Memory B cell (primary cell): ENCODE measurements around the gene CACNB4.
"Not testable (repeated sequence)": the region's sequence is repeated elsewhere in the genome, so short reads cannot be mapped to it uniquely, and the experiment has no call there.

Source experiments
- ATAC-seq: fragments of 150-1000 bp; cut with Tn5 transposase; 2 replicates; pipeline ENCODE4 v1.10.0; 2021; ENCODE audit warnings: low read depth, mild to moderate bottlenecking, moderate library complexity
- DNase-seq, 2 donors: peaks; one replicate each; pipeline ENCODE4 v3.0.0; 2022; ENCODE audit warnings: low spot score in 2 of 2
- H3K27ac Mint-ChIP-seq: one replicate; pipeline ENCODE4 v1.8.0; 2022; ENCODE audit warnings: mild to moderate bottlenecking, moderate library complexity, mixed read lengths
- H3K27me3 Mint-ChIP-seq: one replicate; pipeline ENCODE4 v1.8.0; 2022; ENCODE audit warnings: mixed read lengths
- H3K36me3 Mint-ChIP-seq: one replicate; pipeline ENCODE4 v1.8.0; 2022; ENCODE audit warnings: mild to moderate bottlenecking, mixed read lengths
- H3K4me1 Mint-ChIP-seq: one replicate; pipeline ENCODE4 v1.8.0; 2022; ENCODE audit warnings: mixed read lengths
- H3K4me3 Mint-ChIP-seq: one replicate; pipeline ENCODE4 v1.8.0; 2022; ENCODE audit warnings: mild to moderate bottlenecking, moderate library complexity, mixed read lengths
- H3K9me3 Mint-ChIP-seq: one replicate; pipeline ENCODE4 v1.8.0; 2022; ENCODE audit warnings: mixed read lengths

The CACNB4 gene

GRCh38 chr2:152098496-152099366 is at the start of gene CACNB4:
Gene CACNB4 (minus strand): TSS chr2:152099044.
- ATAC-seq (peak; percentile 53), DNase-seq (peak in 1 of 2 donors; percentile 12)
- Mint-ChIP-seq H3K36me3 (no peaks in the 10 kb centered on the region), H3K27me3 (peaks cover 20% of the 10 kb centered on the region), H3K4me1 (peaks cover 14% of the 10 kb centered on the region), H3K27ac (no peak within 1 kb of the TSS), H3K9me3 (no peaks in the 10 kb centered on the region), H3K4me3 (peak within 1 kb of the TSS; percentile 90)

- DNase-seq (no peak), ATAC-seq (no peak)
- peak overlapping the region; percentile 76 for H3K27ac Mint-ChIP-seq
- peaks cover 6% of the 10 kb centered on the region for H3K4me1 Mint-ChIP-seq
- H3K27me3 Mint-ChIP-seq = no peaks in the 10 kb centered on the region
- no peak overlapping the region for H3K4me3 Mint-ChIP-seq
- peaks cover 19% of the 10 kb centered on the region for H3K36me3 Mint-ChIP-seq
- H3K9me3 Mint-ChIP-seq = no peaks in the 10 kb centered on the region
These were observed 35.8 kb upstream of the CACNB4 start for GRCh38 chr2:152134488-152135280.

GRCh38 chr2:152132306-152132705 is 33.5 kb upstream of the CACNB4 start:
- no peak overlapping the region for H3K4me3 Mint-ChIP-seq
- H3K4me1 Mint-ChIP-seq = peaks cover 6% of the 10 kb centered on the region
- peaks cover 19% of the 10 kb centered on the region for H3K36me3 Mint-ChIP-seq
- no peaks in the 10 kb centered on the region for H3K27me3 Mint-ChIP-seq
- no peak for ATAC-seq
- no peaks in the 10 kb centered on the region for H3K9me3 Mint-ChIP-seq
- no peak overlapping the region for H3K27ac Mint-ChIP-seq
- DNase-seq = no peak

- no peak for ATAC-seq
These were observed 28.8 kb upstream of the CACNB4 start for GRCh38 chr2:152127628-152128027.

GRCh38 chr2:152126664-152127063 is 27.8 kb upstream of the CACNB4 start:
- Mint-ChIP-seq H3K27ac (no peak overlapping the region), H3K4me3 (no peak overlapping the region), H3K9me3 (no peaks in the 10 kb centered on the region), H3K4me1 (no peaks in the 10 kb centered on the region), H3K27me3 (no peaks in the 10 kb centered on the region), H3K36me3 (peaks cover 19% of the 10 kb centered on the region)
- DNase-seq (no peak), ATAC-seq (no peak)

More at GRCh38 chr2:152127628-152128027, 28.8 kb upstream of the CACNB4 start:
- no peak overlapping the region for H3K27ac Mint-ChIP-seq
- no peak for DNase-seq
- no peak overlapping the region for H3K4me3 Mint-ChIP-seq
- no peaks in the 10 kb centered on the region for H3K9me3 Mint-ChIP-seq
- H3K4me1 Mint-ChIP-seq = no peaks in the 10 kb centered on the region
- peaks cover 22% of the 10 kb centered on the region for H3K36me3 Mint-ChIP-seq
- no peaks in the 10 kb centered on the region for H3K27me3 Mint-ChIP-seq

GRCh38 chr2:152122161-152122560 is 23.3 kb upstream of the CACNB4 start:
- H3K27me3 Mint-ChIP-seq = no peaks in the 10 kb centered on the region
- H3K4me1 Mint-ChIP-seq = no peaks in the 10 kb centered on the region
- H3K27ac Mint-ChIP-seq = no peak overlapping the region
- DNase-seq (no peak), ATAC-seq (no peak)
- H3K4me3 Mint-ChIP-seq = no peak overlapping the region
- no peaks in the 10 kb centered on the region for H3K9me3 Mint-ChIP-seq
- peaks cover 18% of the 10 kb centered on the region for H3K36me3 Mint-ChIP-seq

GRCh38 chr2:152120430-152120829 is 21.6 kb upstream of the CACNB4 start:
- Mint-ChIP-seq H3K27me3 (no peaks in the 10 kb centered on the region), H3K4me3 (no peak overlapping the region), H3K36me3 (peaks cover 16% of the 10 kb centered on the region), H3K4me1 (peaks cover 3% of the 10 kb centered on the region), H3K27ac (no peak overlapping the region), H3K9me3 (no peaks in the 10 kb centered on the region)
- no peak for ATAC-seq
- DNase-seq = no peak

- Mint-ChIP-seq H3K27ac (no peak overlapping the region), H3K4me1 (peaks cover 5% of the 10 kb centered on the region), H3K36me3 (peaks cover 7% of the 10 kb centered on the region), H3K9me3 (no peaks in the 10 kb centered on the region), H3K27me3 (no peaks in the 10 kb centered on the region), H3K4me3 (no peak overlapping the region)
- DNase-seq (no peak), ATAC-seq (no peak)
These were observed 17.1 kb upstream of the CACNB4 start for GRCh38 chr2:152115952-152116351.

- Mint-ChIP-seq H3K9me3 (no peaks in the 10 kb centered on the region), H3K27ac (no peak overlapping the region), H3K36me3 (peaks cover 2% of the 10 kb centered on the region)
These were observed 15.5 kb upstream of the CACNB4 start for GRCh38 chr2:152114366-152114765.

GRCh38 chr2:152107140-152107539 is 8.3 kb upstream of the CACNB4 start:
- DNase-seq, H3K27ac Mint-ChIP-seq, H3K36me3 Mint-ChIP-seq, H3K9me3 Mint-ChIP-seq, ATAC-seq, H3K4me3 Mint-ChIP-seq, H3K4me1 Mint-ChIP-seq, H3K27me3 Mint-ChIP-seq: not testable (repeated sequence)

More at GRCh38 chr2:152114366-152114765, 15.5 kb upstream of the CACNB4 start:
- Mint-ChIP-seq H3K27me3 (no peaks in the 10 kb centered on the region), H3K4me1 (peaks cover 5% of the 10 kb centered on the region), H3K4me3 (no peak overlapping the region)
- DNase-seq = no peak
- no peak for ATAC-seq

GRCh38 chr2:152106464-152106863 is 7.6 kb upstream of the CACNB4 start:
- Mint-ChIP-seq H3K4me3 (no peak overlapping the region), H3K9me3 (no peaks in the 10 kb centered on the region), H3K27me3 (no peaks in the 10 kb centered on the region), H3K4me1 (no peaks in the 10 kb centered on the region), H3K27ac (no peak overlapping the region), H3K36me3 (no peaks in the 10 kb centered on the region)
- ATAC-seq (no peak), DNase-seq (no peak)

GRCh38 chr2:152103271-152103670 is 4.4 kb upstream of the CACNB4 start:
- H3K27me3 Mint-ChIP-seq = peaks cover 15% of the 10 kb centered on the region
- no peak for ATAC-seq
- DNase-seq = no peak
- no peaks in the 10 kb centered on the region for H3K9me3 Mint-ChIP-seq
- H3K27ac Mint-ChIP-seq = no peak overlapping the region
- no peak overlapping the region for H3K4me3 Mint-ChIP-seq
- peaks cover 5% of the 10 kb centered on the region for H3K4me1 Mint-ChIP-seq
- H3K36me3 Mint-ChIP-seq = no peaks in the 10 kb centered on the region

- no peaks in the 10 kb centered on the region for H3K36me3 Mint-ChIP-seq
- H3K27ac Mint-ChIP-seq = no peak overlapping the region
- DNase-seq (no peak), ATAC-seq (no peak)
- peaks cover 20% of the 10 kb centered on the region for H3K27me3 Mint-ChIP-seq
- peaks cover 14% of the 10 kb centered on the region for H3K4me1 Mint-ChIP-seq
- no peaks in the 10 kb centered on the region for H3K9me3 Mint-ChIP-seq
- no peak overlapping the region for H3K4me3 Mint-ChIP-seq
These were observed 2.1 kb upstream of the CACNB4 start for GRCh38 chr2:152100961-152101360.

- peak overlapping the region; percentile 90 for H3K4me3 Mint-ChIP-seq
- H3K27ac Mint-ChIP-seq = no peak overlapping the region
- peaks cover 14% of the 10 kb centered on the region for H3K4me1 Mint-ChIP-seq
- DNase-seq (peak in 1 of 2 donors; percentile 10), ATAC-seq (no peak)
- peaks cover 20% of the 10 kb centered on the region for H3K27me3 Mint-ChIP-seq
- H3K36me3 Mint-ChIP-seq = no peaks in the 10 kb centered on the region
- H3K9me3 Mint-ChIP-seq = no peaks in the 10 kb centered on the region
These were observed 665 bp upstream of the CACNB4 start for GRCh38 chr2:152099367-152100050.
